ENCODE data around the gene WEE1.
A peak's percentile ranks its signal among the peaks of the same experiment; 100 is the strongest.

Gene WEE1

DNA sequence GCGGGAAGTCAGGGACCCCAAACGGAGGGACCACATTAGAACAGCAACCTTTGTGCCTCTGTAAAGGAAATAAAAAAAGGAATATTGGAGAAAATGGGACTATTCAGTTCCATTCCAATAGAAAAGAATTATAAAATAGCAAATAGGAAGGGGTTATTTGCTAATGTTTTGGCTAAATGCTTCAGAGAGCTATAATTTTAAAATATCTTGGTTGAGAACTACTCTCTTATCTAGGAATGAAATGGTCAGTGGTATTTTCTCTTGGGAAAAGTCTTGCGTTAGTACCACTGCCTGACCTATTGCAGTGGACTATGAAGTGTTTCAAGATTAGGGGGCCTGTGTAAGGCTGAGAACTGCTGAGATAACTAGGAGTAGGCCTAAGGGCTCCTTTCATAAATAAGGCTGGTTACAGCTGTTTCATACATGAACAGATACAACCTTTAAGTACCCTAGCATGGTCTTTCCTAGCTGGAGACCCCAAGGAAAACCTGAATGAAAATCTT is 6.9 kb upstream of the WEE1 start:
- DNase-seq (ENCODE audit: low read depth) = no peak

DNA sequence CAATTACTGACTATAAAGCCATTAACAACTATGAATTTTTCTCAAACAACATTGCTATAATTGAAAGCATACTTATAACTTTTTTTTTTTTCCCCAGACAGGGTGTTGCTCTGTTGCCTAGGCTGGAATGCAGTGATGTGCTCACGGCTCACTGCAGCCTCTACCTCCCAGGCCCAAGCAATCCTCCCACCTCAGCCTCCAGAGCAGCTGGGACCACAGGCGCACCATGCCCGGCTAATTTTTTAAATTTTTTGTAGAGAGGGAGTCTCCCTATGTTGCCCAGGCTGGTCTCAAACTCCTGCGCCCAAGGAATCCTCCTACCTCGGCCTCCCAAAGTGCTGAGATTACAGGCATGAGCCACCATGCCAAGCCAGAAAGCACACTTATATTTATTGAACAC is 6.1 kb upstream of the WEE1 start:
- DNase-seq (ENCODE audit: low read depth) = no peak

DNA sequence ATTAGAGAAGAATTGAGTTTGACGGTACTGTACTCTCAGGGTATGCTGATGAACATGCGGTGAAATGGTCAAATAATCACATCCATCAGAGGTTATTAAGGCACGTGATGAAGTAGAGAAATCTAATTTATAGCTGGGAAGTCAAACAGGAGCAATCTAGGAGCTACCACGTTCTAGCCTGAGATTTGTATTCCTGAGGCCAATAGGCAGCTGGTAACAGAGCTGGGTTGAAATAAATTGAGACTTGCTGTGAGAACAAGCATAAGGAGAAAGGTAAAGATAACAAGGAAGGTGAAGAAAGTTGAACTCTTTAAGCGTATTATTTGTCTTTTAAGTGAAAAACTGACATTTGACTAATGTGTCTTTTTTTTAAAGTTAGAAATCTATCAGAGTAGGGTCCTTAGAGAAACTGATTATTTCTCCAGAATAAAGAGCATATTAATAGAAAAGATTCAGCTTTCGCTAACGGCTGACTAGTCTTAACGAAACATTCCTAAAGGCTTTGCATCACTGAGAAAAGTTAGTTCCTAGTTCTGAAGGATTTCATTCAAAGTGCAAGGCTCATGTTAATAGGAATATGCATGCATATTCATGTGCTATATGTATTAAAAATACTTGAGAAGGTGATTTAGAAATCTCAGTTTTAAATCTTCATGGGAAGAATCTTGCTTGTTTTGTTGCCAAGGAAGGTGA is 5.2 kb upstream of the WEE1 start:
- DNase-seq (ENCODE audit: low read depth) = no peak

DNA sequence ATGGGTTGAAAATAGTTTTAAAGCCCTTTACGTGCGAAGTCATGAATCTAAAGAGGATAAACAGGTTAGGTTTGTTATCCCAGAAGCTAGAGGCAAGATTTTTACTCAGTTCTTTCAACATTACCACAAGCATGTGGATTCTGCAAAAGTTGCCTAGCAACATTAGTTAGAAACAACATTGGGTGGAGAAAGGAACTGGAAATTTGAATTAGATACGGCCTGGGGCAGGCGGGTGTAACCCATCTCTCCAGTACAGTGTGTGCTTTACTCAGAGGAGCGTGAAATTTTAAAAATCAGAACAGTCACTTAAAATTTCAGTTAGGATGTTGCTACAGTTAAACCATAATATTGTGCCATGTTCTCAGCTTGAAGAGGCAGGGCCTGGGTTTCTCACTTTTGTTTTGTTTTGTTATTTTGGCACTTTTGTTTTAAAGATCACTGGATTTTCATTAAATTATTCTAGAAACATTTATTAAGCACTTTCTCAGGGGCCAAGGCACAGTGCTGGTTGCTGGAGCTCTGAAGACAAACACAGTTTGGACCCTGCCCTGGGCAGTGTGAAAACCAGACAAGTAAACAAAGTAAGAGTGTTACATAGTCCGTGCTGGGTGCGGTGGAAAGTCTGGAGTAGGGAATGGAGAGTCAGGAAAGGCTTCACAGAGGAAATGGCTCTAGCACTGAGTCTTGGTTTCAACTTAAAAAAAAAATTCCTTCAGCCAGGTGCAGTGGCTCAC is 4.4 kb upstream of the WEE1 start:
- DNase-seq (ENCODE audit: low read depth) = no peak

DNA sequence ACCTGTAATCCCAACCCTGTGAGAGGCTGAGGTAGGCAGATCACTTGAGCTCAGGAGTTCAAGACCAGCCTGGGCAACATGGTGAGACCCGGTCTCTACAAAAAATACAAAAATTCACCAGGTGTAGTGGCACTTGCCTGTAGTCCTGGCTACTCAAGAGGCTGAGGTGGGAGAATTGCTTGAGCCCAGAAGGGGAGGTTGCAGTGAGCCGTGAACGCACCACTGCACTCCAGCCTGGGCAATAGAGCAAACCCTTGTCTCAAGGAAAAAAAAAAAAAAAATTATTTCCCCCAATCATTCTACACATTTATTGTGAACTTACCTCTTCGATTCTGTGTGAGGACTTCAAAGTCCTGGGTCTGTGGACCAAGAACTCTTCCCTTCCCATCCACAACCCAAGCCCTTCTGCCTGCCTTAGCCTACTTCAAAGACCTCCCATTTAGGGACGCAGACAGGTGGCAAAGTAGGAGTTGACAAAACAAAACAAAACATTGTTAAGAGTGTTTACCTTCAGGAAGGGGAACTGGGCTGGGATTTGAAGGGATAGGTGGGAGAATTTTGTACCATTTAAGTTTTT is 3.8 kb upstream of the WEE1 start:
- DNase-seq (ENCODE audit: low read depth) = no peak

DNA sequence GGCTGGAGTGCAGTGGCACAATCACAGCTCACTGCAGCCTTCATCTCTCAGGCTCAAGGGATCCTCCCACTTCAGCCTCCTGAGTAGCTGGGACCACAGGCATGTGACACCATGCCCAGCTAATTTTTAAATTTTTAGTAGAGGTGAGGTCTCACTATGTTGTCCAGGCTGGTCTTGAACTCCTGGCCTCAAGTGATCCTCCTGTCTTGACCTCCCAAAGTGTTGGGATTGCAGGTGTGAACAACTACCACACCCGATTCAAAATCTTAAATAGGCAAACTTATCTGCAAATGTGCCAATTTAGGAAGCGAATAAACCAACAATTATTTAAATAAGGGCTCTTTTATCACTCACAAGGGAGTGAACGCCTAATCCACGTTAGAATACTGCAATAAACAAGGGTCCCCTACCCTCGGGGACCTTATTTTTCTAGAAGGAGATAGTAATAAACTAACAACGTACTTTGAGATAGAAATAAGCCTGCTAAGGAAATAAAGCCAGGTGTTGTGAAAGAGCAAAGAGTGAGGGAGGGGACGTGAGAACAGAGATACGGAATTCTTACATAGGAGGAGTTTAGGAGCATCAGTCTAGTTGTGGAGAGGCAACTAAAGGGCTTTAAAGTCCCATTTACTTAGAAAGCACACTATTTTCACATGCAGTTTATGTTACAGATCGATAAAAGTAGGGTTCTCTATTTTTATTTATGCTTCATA is 3.0 kb upstream of the WEE1 start:
- DNase-seq (ENCODE audit: low read depth) = no peak

DNA sequence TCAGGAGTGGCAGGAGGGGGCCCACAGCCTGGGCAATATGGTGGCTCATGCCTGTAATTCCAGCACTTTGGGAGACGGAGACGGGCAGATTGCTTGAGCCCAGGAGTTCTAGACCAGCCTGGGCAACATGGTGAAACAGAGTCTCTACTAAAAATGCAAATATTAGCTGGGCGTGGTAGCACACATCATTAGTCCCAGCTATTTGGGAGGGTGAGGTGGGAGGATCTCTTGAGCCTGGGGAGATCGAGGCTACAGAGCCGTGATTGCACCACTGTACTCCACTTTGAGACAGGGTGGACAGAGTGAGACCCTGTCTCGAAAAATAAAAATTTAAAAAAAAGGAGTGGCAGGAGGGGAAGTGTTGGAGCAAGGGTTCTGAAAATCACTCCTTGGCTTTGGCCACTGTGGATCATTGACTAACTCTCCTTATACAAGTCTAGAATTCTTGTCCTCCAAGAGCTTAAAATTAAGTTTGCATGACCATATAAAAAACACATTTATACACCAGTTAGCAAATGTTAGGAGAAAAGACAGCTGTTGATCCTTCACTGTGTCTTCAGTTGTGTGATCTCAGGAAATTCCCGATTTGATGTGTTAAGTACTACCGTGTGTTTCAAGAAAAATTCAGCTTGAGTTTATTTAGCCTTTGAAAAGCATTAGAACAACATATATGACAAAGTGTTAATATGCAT is 2.3 kb upstream of the WEE1 start:
- DNase-seq (ENCODE audit: low read depth) = no peak

DNA sequence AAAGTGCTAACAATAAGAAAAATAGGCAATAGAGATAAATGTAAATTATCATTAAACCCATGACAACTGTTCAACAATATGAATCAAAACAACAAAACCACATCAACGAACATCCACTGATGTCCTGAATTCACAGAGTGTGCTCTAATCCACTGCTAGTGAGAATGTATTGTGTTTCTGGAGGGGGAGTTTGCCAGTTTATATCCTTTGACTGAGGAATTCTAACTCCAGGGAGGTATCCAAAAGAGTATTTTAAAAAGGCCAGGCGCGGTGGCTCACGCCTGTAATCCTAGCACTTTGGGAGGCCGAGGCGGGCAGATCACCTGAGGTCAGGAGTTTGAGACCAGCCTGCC is 1.7 kb upstream of the WEE1 start:
- DNase-seq (ENCODE audit: low read depth) = no peak

DNA sequence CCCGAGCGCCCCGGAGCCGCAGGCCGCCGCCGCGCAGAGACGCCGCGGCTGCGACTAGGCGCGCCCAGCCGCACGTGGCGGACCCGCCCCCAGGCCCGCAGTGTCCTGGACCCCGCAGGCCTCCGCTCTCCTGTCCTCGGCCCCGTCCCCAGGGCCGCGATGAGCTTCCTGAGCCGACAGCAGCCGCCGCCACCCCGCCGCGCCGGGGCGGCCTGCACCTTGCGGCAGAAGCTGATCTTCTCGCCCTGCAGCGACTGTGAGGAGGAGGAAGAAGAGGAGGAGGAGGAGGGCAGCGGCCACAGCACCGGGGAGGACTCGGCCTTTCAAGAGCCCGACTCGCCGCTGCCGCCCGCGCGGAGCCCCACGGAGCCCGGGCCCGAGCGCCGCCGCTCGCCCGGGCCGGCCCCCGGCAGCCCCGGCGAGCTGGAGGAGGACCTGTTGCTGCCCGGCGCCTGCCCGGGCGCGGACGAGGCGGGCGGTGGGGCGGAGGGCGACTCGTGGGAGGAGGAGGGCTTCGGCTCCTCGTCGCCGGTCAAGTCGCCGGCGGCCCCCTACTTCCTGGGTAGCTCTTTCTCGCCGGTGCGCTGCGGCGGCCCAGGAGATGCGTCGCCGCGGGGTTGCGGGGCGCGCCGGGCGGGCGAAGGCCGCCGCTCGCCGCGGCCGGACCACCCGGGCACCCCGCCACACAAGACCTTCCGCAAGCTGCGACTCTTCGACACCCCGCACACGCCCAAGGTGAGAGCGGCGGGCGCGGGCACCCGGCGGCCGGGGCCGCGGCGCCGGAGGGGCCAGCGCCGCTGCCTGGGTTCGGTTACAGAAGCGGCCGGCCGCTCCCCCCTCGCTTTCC is 528 bp downstream of the WEE1 start:
- peak; percentile 4 for DNase-seq (ENCODE audit: low read depth)

DNA sequence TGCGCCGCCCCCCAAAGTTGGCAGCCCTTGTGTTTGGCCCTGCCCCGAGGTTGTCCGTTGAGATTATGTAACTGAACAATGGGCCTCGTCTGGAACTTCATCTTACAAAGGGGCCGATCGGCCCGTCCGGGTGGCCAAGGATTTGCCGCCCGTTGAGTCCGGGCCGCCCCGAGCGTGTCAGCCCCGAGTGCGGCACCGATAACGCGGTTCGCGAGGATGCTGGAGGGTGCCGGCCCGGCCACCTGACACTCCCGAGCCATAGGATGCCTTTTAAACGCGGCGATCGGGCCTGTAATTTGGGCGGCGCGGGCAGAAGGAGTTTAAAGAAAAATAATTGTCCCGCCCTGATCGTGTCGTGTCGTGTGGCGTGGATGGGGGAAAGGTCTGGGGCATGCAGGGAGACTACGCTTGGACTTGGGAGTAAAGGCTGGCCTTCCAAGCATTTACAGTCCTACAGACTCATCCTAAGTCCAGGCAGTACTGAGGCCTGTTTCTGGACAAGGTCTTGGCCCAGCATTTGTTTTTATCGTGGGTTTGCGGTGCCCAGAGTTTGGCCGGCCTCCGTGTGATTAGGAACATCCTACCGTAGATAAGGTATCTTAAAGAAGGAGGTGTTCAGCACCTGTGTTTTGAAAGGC is 1.3 kb downstream of the WEE1 start:
- peak; percentile 4 for DNase-seq (ENCODE audit: low read depth)

DNA sequence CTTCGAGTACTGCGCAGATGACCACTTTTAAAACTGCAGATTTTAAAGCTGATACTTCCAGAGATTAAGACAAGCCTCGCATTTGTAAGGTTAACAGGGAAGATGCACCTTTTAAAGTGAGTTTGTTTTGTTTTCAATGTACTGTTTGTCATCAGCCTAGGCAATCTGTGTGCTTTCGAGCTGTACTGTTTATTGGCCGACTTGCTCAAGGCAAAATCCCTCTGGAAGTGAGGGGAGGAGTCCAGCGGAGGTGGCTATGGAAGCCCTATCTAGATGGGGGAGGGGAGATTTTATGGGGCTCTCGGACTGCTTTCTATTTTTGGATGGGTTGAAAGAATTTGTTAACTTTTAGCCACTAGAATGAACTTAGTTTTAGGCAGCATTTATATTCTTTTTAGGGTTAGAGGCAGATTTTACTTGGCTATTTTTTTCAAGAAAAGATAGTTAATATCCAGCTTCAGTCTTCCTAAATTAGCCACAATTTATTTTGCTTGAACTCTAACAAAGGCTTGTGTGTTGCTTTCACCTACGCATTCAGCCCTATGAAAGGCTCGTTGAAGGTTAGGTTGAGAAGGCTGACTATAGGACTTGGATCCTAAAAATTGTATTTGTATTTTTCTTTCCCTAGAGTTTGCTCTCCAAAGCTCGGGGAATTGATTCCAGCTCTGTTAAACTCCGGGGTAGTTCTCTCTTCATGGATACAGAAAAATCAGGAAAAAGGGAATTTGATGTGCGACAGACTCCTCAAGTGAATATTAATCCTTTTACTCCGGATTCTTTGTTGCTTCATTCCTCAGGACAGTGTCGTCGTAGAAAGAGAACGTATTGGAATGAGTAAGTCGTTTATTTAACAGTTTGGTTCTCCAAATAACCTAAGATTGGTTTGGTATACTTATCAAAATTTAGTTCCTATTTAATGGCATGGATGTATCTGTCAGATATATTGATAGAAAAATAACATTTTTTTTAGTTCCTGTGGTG is 2.1 kb downstream of the WEE1 start:
- no peak for DNase-seq (ENCODE audit: low read depth)

DNA sequence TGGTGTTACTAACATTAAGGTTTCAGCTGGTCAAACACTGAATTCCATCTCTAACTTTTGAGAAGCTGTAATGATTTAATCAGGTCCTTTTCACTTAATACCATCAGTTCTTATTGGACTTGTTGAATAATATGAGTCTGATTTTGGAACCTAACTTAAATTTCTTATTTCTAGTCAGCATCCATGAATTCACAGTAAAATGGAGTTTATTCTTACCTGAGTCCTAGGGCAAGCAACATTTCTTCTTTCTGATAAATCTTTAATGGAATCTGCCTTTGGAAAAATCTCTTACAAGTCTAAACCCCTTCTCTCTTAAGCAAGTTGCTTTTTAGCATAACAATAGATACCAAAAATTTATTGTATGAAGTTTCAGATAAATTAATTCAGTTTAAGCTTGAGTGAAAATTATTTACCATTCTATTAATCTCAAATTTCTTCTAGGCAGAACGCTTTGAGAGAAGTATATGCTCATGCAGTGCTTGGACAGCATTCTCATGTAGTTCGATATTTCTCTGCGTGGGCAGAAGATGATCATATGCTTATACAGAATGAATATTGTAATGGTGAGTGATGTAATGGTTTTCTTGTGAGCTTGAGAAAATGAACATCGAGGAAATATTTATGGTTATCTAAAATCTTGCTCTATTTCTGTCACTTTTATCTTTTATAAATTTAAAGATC is 3.4 kb downstream of the WEE1 start:
- no peak for DNase-seq (ENCODE audit: low read depth)

DNA sequence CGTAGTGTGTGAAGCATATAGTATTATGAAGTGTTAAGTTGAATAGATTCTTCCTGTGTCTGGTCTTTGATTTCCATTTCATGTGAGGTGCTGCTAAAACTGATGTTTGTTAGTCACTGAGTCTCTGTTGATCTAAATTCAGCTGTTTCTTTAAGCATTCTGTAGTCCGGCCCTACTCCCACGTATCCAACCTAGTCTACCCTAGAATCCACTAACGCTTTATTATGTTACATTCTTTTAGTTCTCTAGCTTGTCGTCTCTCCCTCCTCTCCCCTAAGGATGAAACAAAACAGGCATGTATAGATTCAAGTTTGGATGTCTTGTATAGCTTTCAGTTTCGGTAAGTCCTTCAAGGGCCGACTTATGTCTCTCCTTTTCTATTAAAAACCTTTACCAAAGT is 4.1 kb downstream of the WEE1 start:
- DNase-seq (ENCODE audit: low read depth) = no peak

DNA sequence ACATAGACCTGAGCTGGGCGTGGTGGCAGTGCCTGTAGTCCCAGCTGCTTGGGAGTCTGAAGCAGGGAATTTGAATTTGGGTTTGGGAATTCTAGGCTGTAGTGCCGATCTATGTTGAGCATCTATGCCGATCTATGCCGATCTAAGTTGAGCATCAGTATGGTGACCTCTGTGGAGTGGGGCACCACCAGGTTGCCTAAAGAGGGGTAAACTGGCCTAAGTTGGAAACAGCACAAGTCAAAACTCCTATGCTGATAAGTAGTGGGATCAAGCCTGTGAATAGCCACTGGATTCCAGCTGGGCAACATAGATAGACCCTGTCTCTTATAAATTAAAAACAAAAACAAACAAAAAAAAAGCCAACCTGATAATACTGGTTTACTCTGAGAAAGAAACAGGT is 7.4 kb downstream of the WEE1 start:
- DNase-seq (ENCODE audit: low read depth) = no peak

DNA sequence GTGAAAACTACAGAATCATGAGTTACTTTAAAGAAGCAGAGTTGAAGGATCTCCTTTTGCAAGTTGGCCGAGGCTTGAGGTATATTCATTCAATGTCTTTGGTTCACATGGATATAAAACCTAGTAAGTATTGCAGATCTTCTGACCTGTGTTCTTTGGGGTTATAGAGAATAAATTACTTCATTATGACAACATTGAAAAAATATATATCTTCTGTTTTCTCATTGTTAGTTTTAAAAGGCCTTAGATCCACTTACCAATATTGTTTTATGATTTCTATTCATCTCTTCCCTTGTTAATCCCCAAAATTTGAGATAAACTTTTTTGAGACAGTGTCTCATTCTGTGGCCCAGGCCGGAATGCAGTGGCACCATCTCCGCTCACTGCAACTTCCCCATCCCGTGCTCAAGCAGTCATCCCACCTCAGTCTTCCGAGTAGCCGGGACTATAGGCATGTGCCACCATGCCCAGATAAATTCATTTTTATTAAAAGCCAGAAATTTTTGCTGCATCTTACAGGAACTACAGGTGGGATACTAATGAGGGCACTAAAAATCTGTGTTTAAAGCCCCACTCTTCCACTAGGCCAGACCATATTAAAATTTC is 8.2 kb downstream of the WEE1 start:
- DNase-seq (ENCODE audit: low read depth) = no peak

DNA sequence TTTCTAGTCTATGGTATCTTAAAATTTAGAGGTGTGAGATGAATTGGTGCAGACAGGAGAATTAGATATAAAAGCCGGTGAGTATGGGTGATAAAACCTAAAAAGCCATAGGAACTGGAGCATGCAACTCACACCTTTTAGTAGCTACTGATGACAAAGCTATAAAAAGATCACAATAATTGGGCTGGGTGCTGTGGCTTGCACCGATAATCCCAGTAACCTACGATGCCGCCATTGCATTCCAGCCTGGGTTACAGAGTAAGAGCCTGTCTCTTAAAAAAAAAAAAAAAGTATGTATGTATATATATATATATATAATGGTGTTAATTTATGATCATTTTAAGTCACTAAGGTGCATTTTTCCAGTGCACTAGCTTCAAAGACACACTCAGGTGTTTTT is 17.2 kb downstream of the WEE1 start:
- DNase-seq (ENCODE audit: low read depth) = no peak

DNA sequence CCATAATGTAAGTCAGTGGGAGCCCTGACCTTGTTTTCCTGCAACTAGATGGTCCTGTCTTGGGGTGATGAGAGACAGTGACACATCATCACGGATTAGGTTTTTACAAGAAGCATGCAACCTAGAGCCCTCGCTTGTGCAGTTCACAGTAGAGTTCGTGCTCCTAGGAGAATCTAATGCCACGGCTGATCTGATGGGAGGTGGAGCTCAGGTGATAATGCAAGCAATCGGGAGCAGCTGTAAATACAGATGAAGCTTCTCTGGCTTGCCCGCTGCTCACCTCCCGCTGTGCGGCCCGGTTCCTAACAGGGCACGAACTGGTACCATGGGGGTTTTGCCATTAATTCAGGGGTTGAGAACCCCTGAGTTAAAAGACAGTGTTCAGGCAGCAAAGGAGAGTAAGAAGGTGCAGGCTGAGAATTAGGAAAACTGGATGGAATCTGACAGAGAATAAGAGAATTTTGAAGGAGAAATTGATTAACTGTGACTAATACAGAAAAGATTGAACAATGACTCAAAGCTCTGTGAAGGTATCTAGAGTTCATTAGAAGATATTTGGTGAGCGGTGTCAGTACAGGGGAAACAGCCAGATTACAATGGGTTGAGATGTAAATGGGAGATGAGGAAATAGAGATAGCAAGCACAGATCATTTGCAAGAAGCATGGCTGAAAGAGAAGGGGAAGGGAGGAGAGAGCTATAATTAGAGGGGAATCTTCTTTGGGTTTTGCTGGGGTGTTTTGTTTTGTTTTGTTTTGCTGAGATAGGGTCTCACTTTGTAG is 21.0 kb downstream of the WEE1 start:
- no peak for DNase-seq (ENCODE audit: low read depth)
